ENCODE data around the gene SPATA33. TPM values are rescaled to one million over a fixed set of nuclear protein-coding genes. Genes with fewer than 3 reads are reported as not detected.

The SPATA33 gene
- total and polyA plus RNA-seq, 10 of the 15 experiments (the other 5 are each of a cell fraction or from before 2014, with no cell fraction given), result 1.1 to 15.8 (median 7.6) TPM

DNA sequence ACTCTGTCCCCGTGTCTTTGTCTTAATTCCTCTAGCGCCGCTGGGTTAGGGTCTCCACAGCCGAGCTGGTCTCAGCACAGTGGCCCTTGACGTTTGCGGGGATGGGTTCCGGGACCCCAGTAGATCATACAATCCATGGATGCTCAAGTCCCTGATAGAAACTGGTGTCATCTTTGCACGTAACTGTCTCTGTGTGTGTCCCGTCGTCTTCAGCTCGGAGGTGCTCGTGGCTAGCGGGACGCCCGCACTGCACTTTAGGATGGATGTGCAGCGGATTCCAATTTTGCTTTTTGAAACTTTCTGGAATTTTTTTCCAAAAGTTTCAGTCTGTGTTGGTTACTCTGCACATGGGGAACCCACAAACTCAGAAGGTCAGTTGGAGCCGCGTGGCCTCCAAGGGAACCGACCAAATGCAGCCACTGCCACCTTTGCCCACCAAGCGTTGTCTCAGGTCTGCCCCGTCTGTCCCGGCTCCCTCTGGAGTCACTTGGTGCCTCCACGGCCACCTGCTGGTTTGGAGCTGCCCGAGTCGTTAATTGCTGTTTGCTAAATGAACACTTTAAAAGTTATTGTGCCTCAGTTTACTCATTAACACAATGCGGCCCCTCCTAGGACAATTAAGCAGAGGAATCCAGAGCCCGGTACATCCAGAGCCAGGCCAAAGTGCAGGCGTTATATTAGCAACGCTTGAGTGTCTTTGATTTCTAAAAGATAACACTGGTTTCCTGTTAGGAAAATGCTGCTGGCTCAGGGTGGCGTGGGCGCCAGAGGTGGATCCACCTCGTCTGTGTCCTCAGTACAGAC, 49.5 kb upstream of the SPATA33 start:
- no peak for DNase-seq (ENCODE audit: low read depth, low spot score)
- Histone ChIP-seq H3K4me1 (ENCODE audit: control insufficient read depth, insufficient read depth, low read length) (no peaks in the 10 kb centered on the region), H2AFZ (ENCODE audit: control insufficient read depth, low read depth, low read length) (no peak overlapping the region), H3K79me2 (ENCODE audit: control insufficient read depth, insufficient read depth, low read length) (no peaks in the 10 kb centered on the region), H3K9ac (ENCODE audit: control insufficient read depth, insufficient read depth, low read length) (no peak overlapping the region), H3K4me2 (ENCODE audit: control insufficient read depth, insufficient read depth) (no peak overlapping the region), H3K27ac (ENCODE audit: control insufficient read depth, insufficient read depth) (no peak overlapping the region), H3K36me3 (ENCODE audit: control insufficient read depth in 2 of 2, insufficient read depth in 2 of 2, low read length in 1 of 2) (no peaks in the 10 kb centered on the region), H3K9me3 (replicated peaks; ENCODE audit: control insufficient read depth, insufficient read depth, low read length) (no peaks in the 10 kb centered on the region), H4K20me1 (ENCODE audit: control insufficient read depth, insufficient read depth) (no peaks in the 10 kb centered on the region), H3K4me3 (no peak overlapping the region), H3K27me3 (replicated peaks in 1 of 2; ENCODE audit: control insufficient read depth in 2 of 2, insufficient read depth in 2 of 2, low read length in 1 of 2) (no peaks in the 10 kb centered on the region)
- SMC1A ChIA-PET (ENCODE audit: uncharacterized antibody, unreplicated experiment), result no interaction called here
- no peak for ATAC-seq
- FAIRE-seq, result no peak
- TF ChIP-seq POLR2AphosphoS5 (IDR thresholded peaks at IDR 0.05; ENCODE audit: low read length) (no peak), RAD21 (IDR thresholded peaks at IDR 0.05; ENCODE audit: insufficient read depth, low read depth, low read length) (no peak), HDGF (IDR thresholded peaks at IDR 0.05) (no peak), EED (IDR thresholded peaks at IDR 0.05; ENCODE audit: low read depth) (no peak), ZNF274 (IDR thresholded peaks at IDR 0.05; ENCODE audit: insufficient read depth, insufficient read length) (no peak), STAT1 (conservative IDR thresholded peaks at IDR 0.05) (no peak), MTA2 (IDR thresholded peaks at IDR 0.05; ENCODE audit: low read depth) (no peak), SPI1 (IDR thresholded peaks at IDR 0.05; ENCODE audit: borderline replicate concordance, insufficient read depth, low read depth, low read length) (no peak), NBN (IDR thresholded peaks at IDR 0.05) (no peak), CHD1 (IDR thresholded peaks at IDR 0.05; ENCODE audit: low read depth, low read length) (no peak), BACH1 (IDR thresholded peaks at IDR 0.05; ENCODE audit: borderline replicate concordance) (no peak), JUND (IDR thresholded peaks at IDR 0.05; ENCODE audit: low read depth, low read length) (no peak), SIX5 (IDR thresholded peaks at IDR 0.05; ENCODE audit: low read depth, low read length, severe bottlenecking) (no peak)
- TF ChIP-seq, protein P1, sequence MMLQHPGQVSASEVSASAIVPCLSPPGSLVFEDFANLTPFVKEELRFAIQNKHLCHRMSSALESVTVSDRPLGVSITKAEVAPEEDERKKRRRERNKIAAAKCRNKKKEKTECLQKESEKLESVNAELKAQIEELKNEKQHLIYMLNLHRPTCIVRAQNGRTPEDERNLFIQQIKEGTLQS (IDR thresholded peaks at IDR 0.05; ENCODE audit: borderline replicate concordance, extremely low read depth, low read depth, low read length), result no peak
- TF ChIP-seq, protein P2, sequence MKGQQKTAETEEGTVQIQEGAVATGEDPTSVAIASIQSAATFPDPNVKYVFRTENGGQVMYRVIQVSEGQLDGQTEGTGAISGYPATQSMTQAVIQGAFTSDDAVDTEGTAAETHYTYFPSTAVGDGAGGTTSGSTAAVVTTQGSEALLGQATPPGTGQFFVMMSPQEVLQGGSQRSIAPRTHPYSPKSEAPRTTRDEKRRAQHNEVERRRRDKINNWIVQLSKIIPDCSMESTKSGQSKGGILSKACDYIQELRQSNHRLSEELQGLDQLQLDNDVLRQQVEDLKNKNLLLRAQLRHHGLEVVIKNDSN (IDR thresholded peaks at IDR 0.05; ENCODE audit: borderline replicate concordance, extremely low read length, insufficient read depth, low read depth, low read length), result no peak
- TF ChIP-seq, protein P3, sequence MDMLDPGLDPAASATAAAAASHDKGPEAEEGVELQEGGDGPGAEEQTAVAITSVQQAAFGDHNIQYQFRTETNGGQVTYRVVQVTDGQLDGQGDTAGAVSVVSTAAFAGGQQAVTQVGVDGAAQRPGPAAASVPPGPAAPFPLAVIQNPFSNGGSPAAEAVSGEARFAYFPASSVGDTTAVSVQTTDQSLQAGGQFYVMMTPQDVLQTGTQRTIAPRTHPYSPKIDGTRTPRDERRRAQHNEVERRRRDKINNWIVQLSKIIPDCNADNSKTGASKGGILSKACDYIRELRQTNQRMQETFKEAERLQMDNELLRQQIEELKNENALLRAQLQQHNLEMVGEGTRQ (IDR thresholded peaks at IDR 0.05; ENCODE audit: borderline replicate concordance, low read depth, low read length), result no peak
- TF ChIP-seq, protein P4, sequence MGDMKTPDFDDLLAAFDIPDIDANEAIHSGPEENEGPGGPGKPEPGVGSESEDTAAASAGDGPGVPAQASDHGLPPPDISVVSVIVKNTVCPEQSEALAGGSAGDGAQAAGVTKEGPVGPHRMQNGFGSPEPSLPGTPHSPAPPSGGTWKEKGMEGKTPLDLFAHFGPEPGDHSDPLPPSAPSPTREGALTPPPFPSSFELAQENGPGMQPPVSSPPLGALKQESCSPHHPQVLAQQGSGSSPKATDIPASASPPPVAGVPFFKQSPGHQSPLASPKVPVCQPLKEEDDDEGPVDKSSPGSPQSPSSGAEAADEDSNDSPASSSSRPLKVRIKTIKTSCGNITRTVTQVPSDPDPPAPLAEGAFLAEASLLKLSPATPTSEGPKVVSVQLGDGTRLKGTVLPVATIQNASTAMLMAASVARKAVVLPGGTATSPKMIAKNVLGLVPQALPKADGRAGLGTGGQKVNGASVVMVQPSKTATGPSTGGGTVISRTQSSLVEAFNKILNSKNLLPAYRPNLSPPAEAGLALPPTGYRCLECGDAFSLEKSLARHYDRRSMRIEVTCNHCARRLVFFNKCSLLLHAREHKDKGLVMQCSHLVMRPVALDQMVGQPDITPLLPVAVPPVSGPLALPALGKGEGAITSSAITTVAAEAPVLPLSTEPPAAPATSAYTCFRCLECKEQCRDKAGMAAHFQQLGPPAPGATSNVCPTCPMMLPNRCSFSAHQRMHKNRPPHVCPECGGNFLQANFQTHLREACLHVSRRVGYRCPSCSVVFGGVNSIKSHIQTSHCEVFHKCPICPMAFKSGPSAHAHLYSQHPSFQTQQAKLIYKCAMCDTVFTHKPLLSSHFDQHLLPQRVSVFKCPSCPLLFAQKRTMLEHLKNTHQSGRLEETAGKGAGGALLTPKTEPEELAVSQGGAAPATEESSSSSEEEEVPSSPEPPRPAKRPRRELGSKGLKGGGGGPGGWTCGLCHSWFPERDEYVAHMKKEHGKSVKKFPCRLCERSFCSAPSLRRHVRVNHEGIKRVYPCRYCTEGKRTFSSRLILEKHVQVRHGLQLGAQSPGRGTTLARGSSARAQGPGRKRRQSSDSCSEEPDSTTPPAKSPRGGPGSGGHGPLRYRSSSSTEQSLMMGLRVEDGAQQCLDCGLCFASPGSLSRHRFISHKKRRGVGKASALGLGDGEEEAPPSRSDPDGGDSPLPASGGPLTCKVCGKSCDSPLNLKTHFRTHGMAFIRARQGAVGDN (IDR thresholded peaks at IDR 0.05), result no peak
- no TSS peak for BruUV-seq (replicated peaks)
- POLR2A ChIA-PET, result no interaction called here
- WGBS (ENCODE audit: insufficient coverage, insufficient replicate concordance, low lambda C conversion rate, missing lambda C conversion rate), result 59% methylated on average over 32 of the region's 32 CpGs
- RAD21 ChIA-PET (ENCODE audit: unreplicated experiment), result no interaction called here
- CTCF ChIA-PET, result no interaction called here
- intact Hi-C loops (cut with micrococcal nuclease; ENCODE audit: unreplicated experiment) (no loop called here), in situ Hi-C loops (cut with MboI) (no loop called here)

Measured in GM12878 (cell line).